Colonic mucosa (tissue), 4 donors: ENCODE measurements around the gene TTC1. TPM values are rescaled to one million over a fixed set of nuclear protein-coding genes. Genes with fewer than 3 reads are reported as not detected.
A peak's percentile ranks its signal among the peaks of the same experiment; 100 is the strongest.

Experiments
- DNase-seq: peaks from one replicate; pipeline ENCODE4 v3.0.0-alpha.2; 2020
- H3K27ac ChIP-seq: fragments of 200-600 bp; one replicate; pipeline ENCODE4 v1.8.0; 2021
- H3K27me3 ChIP-seq: fragments of 200-600 bp; one replicate; pipeline ENCODE4 v1.8.0; 2021
- H3K36me3 ChIP-seq: fragments of 200-600 bp; one replicate; pipeline ENCODE4 v1.8.0; 2021
- H3K4me1 ChIP-seq: fragments of 200-600 bp; one replicate; pipeline ENCODE4 v1.8.0; 2021; ENCODE audit warnings: mild to moderate bottlenecking
- H3K4me3 ChIP-seq: fragments of 200-600 bp; one replicate; pipeline ENCODE4 v1.8.0; 2021
- H3K9ac ChIP-seq, 2 donors: one replicate each; pipeline ENCODE4 v1.7.0; 2013; ENCODE audit warnings: control low read depth in 2 of 2, low read depth in 2 of 2, low read length in 2 of 2
- H3K9me3 ChIP-seq: fragments of 200-600 bp; one replicate; pipeline ENCODE4 v1.8.0; 2021
- CTCF ChIP-seq: fragments of 200-600 bp; IDR thresholded peaks from one replicate; pipeline ENCODE4 v1.8.0; 2022; ENCODE audit warnings: antibody characterized with exemption, mild to moderate bottlenecking
- intact Hi-C: fragments of 100-400 bp; cut with DNase I; formaldehyde crosslinking; loops from one replicate; pipeline ENCODE4 v1.14.1; 2022
- total RNA-seq, 2 donors: library from RNA; stranded (reverse); fragmentation: NEBNext Ultra II Directional in 1 of 2; extraction: Animal tissue kit (Norgen Biotek cat#: 25700) in 1 of 2; gene quantifications; one replicate each; pipeline ENCODE4 v1.2.1, GENCODE V29; 2021
- donor health status: healthy.
- donor health status: DM: no; HTN: no; CAD: no.
- donor health status: DM: no; HTN: no; CAD: no.

Gene TTC1
- total RNA-seq, 2 donors from 2014 or later = 41.1 to 46.4 TPM

GRCh38 chr5:160018945-160019625, 10.1 kb downstream of the TTC1 start:
- H3K9me3 ChIP-seq = no peaks in the 10 kb centered on the region
- no peak overlapping the region for H3K27ac ChIP-seq
- H3K27me3 ChIP-seq = no peaks in the 10 kb centered on the region
- no peak for DNase-seq
- intact Hi-C loops = no loop called here
- no peaks in the 10 kb centered on the region for H3K4me1 ChIP-seq
- no peak overlapping the region for H3K4me3 ChIP-seq
- H3K36me3 ChIP-seq = no peaks in the 10 kb centered on the region
- TF ChIP-seq CTCF = no peak
- no peak overlapping the region for H3K9ac ChIP-seq

- DNase-seq = no peak
- Histone ChIP-seq H3K4me3 (no peak overlapping the region), H3K9me3 (no peaks in the 10 kb centered on the region), H3K27me3 (no peaks in the 10 kb centered on the region), H3K9ac (no peak overlapping the region), H3K36me3 (no peaks in the 10 kb centered on the region), H3K4me1 (no peaks in the 10 kb centered on the region), H3K27ac (no peak overlapping the region)
- intact Hi-C loops = loop anchor here (5.0 kb wide), 4 partner anchors 102 to 367 kb away; no protein-coding TSS in a partner anchor
- no peak for TF ChIP-seq CTCF
These were observed 11.4 kb downstream of the TTC1 start for GRCh38 chr5:160020266-160020770.

GRCh38 chr5:160020964-160021363, 12.0 kb downstream of the TTC1 start:
- no peaks in the 10 kb centered on the region for H3K27me3 ChIP-seq
- no peak overlapping the region for H3K4me3 ChIP-seq
- no peaks in the 10 kb centered on the region for H3K36me3 ChIP-seq
- DNase-seq = no peak
- no peak overlapping the region for H3K9ac ChIP-seq
- intact Hi-C loops = loop anchor here (5.0 kb wide), 4 partner anchors 101 to 366 kb away; no protein-coding TSS in a partner anchor
- H3K4me1 ChIP-seq = no peaks in the 10 kb centered on the region
- no peaks in the 10 kb centered on the region for H3K9me3 ChIP-seq
- H3K27ac ChIP-seq = no peak overlapping the region
- TF ChIP-seq CTCF = no peak

- DNase-seq = peak; percentile 79
- H3K9ac ChIP-seq = no peak overlapping the region
- no peak overlapping the region for H3K27ac ChIP-seq
- TF ChIP-seq CTCF = peak; percentile 83
- H3K36me3 ChIP-seq = no peaks in the 10 kb centered on the region
- intact Hi-C loops = loop anchor here (5.0 kb wide), 4 partner anchors 100 to 365 kb away; no protein-coding TSS in a partner anchor
- no peaks in the 10 kb centered on the region for H3K4me1 ChIP-seq
- H3K9me3 ChIP-seq = no peaks in the 10 kb centered on the region
- H3K27me3 ChIP-seq = no peaks in the 10 kb centered on the region
- H3K4me3 ChIP-seq = no peak overlapping the region
These were observed 13.0 kb downstream of the TTC1 start for GRCh38 chr5:160021831-160022446.

- H3K4me3 ChIP-seq = no peak overlapping the region
- H3K36me3 ChIP-seq = no peaks in the 10 kb centered on the region
- no peak for DNase-seq
- intact Hi-C loops = loop anchor here (5.0 kb wide), 4 partner anchors 99 to 364 kb away; no protein-coding TSS in a partner anchor
- no peaks in the 10 kb centered on the region for H3K9me3 ChIP-seq
- H3K4me1 ChIP-seq = no peaks in the 10 kb centered on the region
- H3K27me3 ChIP-seq = no peaks in the 10 kb centered on the region
- no peak overlapping the region for H3K9ac ChIP-seq
- no peak for TF ChIP-seq CTCF
- H3K27ac ChIP-seq = peak overlapping the region; percentile 8
These were observed 14.3 kb downstream of the TTC1 start for GRCh38 chr5:160023007-160023907.
